Tibial nerve (tissue), 4 donors: ENCODE data around the gene PSMA6.

Source experiments
- CTCF ChIP-seq, 5 experiments: fragments of 200-600 bp in 3 of 5; fragments of 450-650 bp in 2 of 5; sonication (generic) in 3 of 5; IDR thresholded peaks; one replicate each; pipeline ENCODE4 v1.5.1; 2016 to 2019; ENCODE audit warnings: antibody characterized with exemption in 5 of 5, mild to moderate bottlenecking in 3 of 5, moderate library complexity in 2 of 5
- EP300 ChIP-seq, 2 donors: sonication (generic); formaldehyde crosslinking; IDR thresholded peaks; one replicate each; pipeline ENCODE4 v1.6.1; 2017; ENCODE audit warnings: antibody characterized with exemption in 2 of 2, mild to moderate bottlenecking in 1 of 2

- TF ChIP-seq CTCF (IDR thresholded peaks at IDR 0.05) (no peak), EP300 (IDR thresholded peaks at IDR 0.05) (no peak)
Observed at GRCh38 chr14:35242599-35243311, 49.4 kb upstream of the PSMA6 start.
